Activated naive CD8-positive, alpha-beta T cell (primary cell): ENCODE results near the gene MAG.
"Not testable (repeated sequence)": the region's sequence is repeated elsewhere in the genome, so short reads cannot be mapped to it uniquely, and the experiment has no call there.

Experiments used
- H3K27ac Mint-ChIP-seq: one replicate; pipeline ENCODE4 v1.8.0; 2021; ENCODE audit warnings: mixed read lengths
- H3K27me3 Mint-ChIP-seq: one replicate; pipeline ENCODE4 v1.8.0; 2021; ENCODE audit warnings: mixed read lengths
- H3K36me3 Mint-ChIP-seq: one replicate; pipeline ENCODE4 v1.8.0; 2021; ENCODE audit warnings: mixed read lengths
- H3K4me1 Mint-ChIP-seq: one replicate; pipeline ENCODE4 v1.8.0; 2021; ENCODE audit warnings: low read depth, mixed read lengths
- H3K4me3 Mint-ChIP-seq: one replicate; pipeline ENCODE4 v1.8.0; 2021; ENCODE audit warnings: mild to moderate bottlenecking, mixed read lengths
- H3K9me3 Mint-ChIP-seq: one replicate; pipeline ENCODE4 v1.8.0; 2021; ENCODE audit warnings: low read depth, mixed read lengths

The MAG gene

GRCh38 chr19:35285465-35285864 is 6.5 kb upstream of the MAG start:
- not testable (repeated sequence) for H3K9me3 Mint-ChIP-seq, H3K4me1 Mint-ChIP-seq, H3K36me3 Mint-ChIP-seq, H3K4me3 Mint-ChIP-seq, H3K27ac Mint-ChIP-seq
- peaks cover 15% of the 10 kb centered on the region for H3K27me3 Mint-ChIP-seq

GRCh38 chr19:35286101-35286500 is 5.9 kb upstream of the MAG start:
- not testable (repeated sequence) for H3K4me1 Mint-ChIP-seq, H3K4me3 Mint-ChIP-seq, H3K27ac Mint-ChIP-seq, H3K36me3 Mint-ChIP-seq, H3K9me3 Mint-ChIP-seq
- H3K27me3 Mint-ChIP-seq: peaks cover 15% of the 10 kb centered on the region

- H3K27me3 Mint-ChIP-seq: peaks cover 15% of the 10 kb centered on the region
- no peak overlapping the region for H3K4me3 Mint-ChIP-seq
- no peak overlapping the region for H3K27ac Mint-ChIP-seq
- no peaks in the 10 kb centered on the region for H3K9me3 Mint-ChIP-seq
- H3K36me3 Mint-ChIP-seq: peaks cover 2% of the 10 kb centered on the region
- peaks cover 3% of the 10 kb centered on the region for H3K4me1 Mint-ChIP-seq
Measured at GRCh38 chr19:35287713-35288112, 4.2 kb upstream of the MAG start.

- H3K4me1 Mint-ChIP-seq: no peaks in the 10 kb centered on the region
- H3K27ac Mint-ChIP-seq: no peak overlapping the region
- H3K4me3 Mint-ChIP-seq: no peak overlapping the region
- H3K9me3 Mint-ChIP-seq: no peaks in the 10 kb centered on the region
- H3K27me3 Mint-ChIP-seq: peaks cover 10% of the 10 kb centered on the region
- H3K36me3 Mint-ChIP-seq: peaks cover 2% of the 10 kb centered on the region
Measured at GRCh38 chr19:35288331-35288730, 3.6 kb upstream of the MAG start.

- peaks cover 2% of the 10 kb centered on the region for H3K36me3 Mint-ChIP-seq
- no peaks in the 10 kb centered on the region for H3K9me3 Mint-ChIP-seq
- H3K27me3 Mint-ChIP-seq: peaks cover 8% of the 10 kb centered on the region
- H3K27ac Mint-ChIP-seq: no peak overlapping the region
- no peak overlapping the region for H3K4me3 Mint-ChIP-seq
- no peaks in the 10 kb centered on the region for H3K4me1 Mint-ChIP-seq
Measured at GRCh38 chr19:35288906-35289305, 3.1 kb upstream of the MAG start.

- Mint-ChIP-seq H3K4me3 (no peak overlapping the region), H3K9me3 (no peaks in the 10 kb centered on the region), H3K27me3 (no peaks in the 10 kb centered on the region), H3K27ac (no peak overlapping the region), H3K36me3 (no peaks in the 10 kb centered on the region), H3K4me1 (peaks cover under 1% of the 10 kb centered on the region)
Measured at GRCh38 chr19:35290381-35291127, 1.4 kb upstream of the MAG start.

GRCh38 chr19:35291259-35291658 is 702 bp upstream of the MAG start:
- H3K9me3 Mint-ChIP-seq: no peaks in the 10 kb centered on the region
- H3K4me1 Mint-ChIP-seq: peaks cover 6% of the 10 kb centered on the region
- no peaks in the 10 kb centered on the region for H3K27me3 Mint-ChIP-seq
- no peak overlapping the region for H3K4me3 Mint-ChIP-seq
- no peak overlapping the region for H3K27ac Mint-ChIP-seq
- H3K36me3 Mint-ChIP-seq: no peaks in the 10 kb centered on the region

GRCh38 chr19:35292421-35293362 is 731 bp downstream of the MAG start:
- Mint-ChIP-seq H3K36me3 (no peaks in the 10 kb centered on the region), H3K27me3 (no peaks in the 10 kb centered on the region), H3K27ac (no peak overlapping the region), H3K4me1 (peaks cover 6% of the 10 kb centered on the region), H3K9me3 (no peaks in the 10 kb centered on the region), H3K4me3 (no peak overlapping the region)

- Mint-ChIP-seq H3K27ac (no peak overlapping the region), H3K4me1 (peaks cover 6% of the 10 kb centered on the region), H3K9me3 (no peaks in the 10 kb centered on the region), H3K36me3 (no peaks in the 10 kb centered on the region), H3K4me3 (no peak overlapping the region), H3K27me3 (no peaks in the 10 kb centered on the region)
Measured at GRCh38 chr19:35293363-35293739, 1.4 kb downstream of the MAG start.

- peaks cover 6% of the 10 kb centered on the region for H3K4me1 Mint-ChIP-seq
- no peak overlapping the region for H3K4me3 Mint-ChIP-seq
- H3K9me3 Mint-ChIP-seq: no peaks in the 10 kb centered on the region
- no peaks in the 10 kb centered on the region for H3K36me3 Mint-ChIP-seq
- no peak overlapping the region for H3K27ac Mint-ChIP-seq
- H3K27me3 Mint-ChIP-seq: no peaks in the 10 kb centered on the region
Measured at GRCh38 chr19:35293808-35294207, 1.8 kb downstream of the MAG start.

- H3K36me3 Mint-ChIP-seq: no peaks in the 10 kb centered on the region
- H3K9me3 Mint-ChIP-seq: no peaks in the 10 kb centered on the region
- no peak overlapping the region for H3K27ac Mint-ChIP-seq
- H3K4me1 Mint-ChIP-seq: peaks cover 6% of the 10 kb centered on the region
- H3K4me3 Mint-ChIP-seq: no peak overlapping the region
- H3K27me3 Mint-ChIP-seq: no peaks in the 10 kb centered on the region
Measured at GRCh38 chr19:35294328-35294727, 2.4 kb downstream of the MAG start.

- H3K27ac Mint-ChIP-seq: no peak overlapping the region
- H3K36me3 Mint-ChIP-seq: no peaks in the 10 kb centered on the region
- no peaks in the 10 kb centered on the region for H3K27me3 Mint-ChIP-seq
- H3K4me3 Mint-ChIP-seq: no peak overlapping the region
- peaks cover 6% of the 10 kb centered on the region for H3K4me1 Mint-ChIP-seq
- H3K9me3 Mint-ChIP-seq: no peaks in the 10 kb centered on the region
Measured at GRCh38 chr19:35294859-35295791, 3.2 kb downstream of the MAG start.

- Mint-ChIP-seq H3K4me1 (peaks cover 6% of the 10 kb centered on the region), H3K36me3 (no peaks in the 10 kb centered on the region), H3K9me3 (no peaks in the 10 kb centered on the region), H3K27me3 (no peaks in the 10 kb centered on the region), H3K27ac (no peak overlapping the region), H3K4me3 (no peak overlapping the region)
Measured at GRCh38 chr19:35295792-35296462, 4.0 kb downstream of the MAG start.
